GM12801 (cell line): Measurements from ENCODE around the gene HEXIM1.

Experiments
- CTCF ChIP-seq: IDR thresholded peaks from one replicate; pipeline ENCODE4 v1.5.1; 2011; ENCODE audit warnings: control low read depth; ENCODE audit not compliant: insufficient read length; ENCODE audit errors: extremely low read depth

Gene HEXIM1

DNA sequence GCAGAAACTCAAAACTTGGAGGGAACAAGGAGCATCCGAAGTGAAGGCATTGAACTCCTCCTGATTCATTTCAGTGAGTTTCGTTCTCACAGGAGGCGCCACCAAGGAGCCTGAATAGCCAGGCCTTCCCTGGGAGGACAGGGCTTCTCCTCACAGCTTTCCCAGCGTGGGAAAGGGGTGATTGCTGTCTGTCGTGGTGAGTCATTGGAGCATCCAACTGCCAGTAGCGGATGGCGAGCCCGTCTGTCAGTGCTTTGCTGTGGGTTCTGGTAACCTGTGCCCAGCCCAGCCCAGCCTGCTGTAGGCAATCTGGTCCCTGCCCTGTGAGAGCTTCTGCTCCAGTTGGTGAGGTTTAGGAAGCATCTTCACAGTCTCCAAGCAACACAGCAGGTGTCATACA is 44.2 kb upstream of the HEXIM1 start:
- no peak for TF ChIP-seq CTCF

GRCh38 chr17:45104497-45104896 is 43.8 kb upstream of the HEXIM1 start:
- TF ChIP-seq CTCF = no peak

DNA sequence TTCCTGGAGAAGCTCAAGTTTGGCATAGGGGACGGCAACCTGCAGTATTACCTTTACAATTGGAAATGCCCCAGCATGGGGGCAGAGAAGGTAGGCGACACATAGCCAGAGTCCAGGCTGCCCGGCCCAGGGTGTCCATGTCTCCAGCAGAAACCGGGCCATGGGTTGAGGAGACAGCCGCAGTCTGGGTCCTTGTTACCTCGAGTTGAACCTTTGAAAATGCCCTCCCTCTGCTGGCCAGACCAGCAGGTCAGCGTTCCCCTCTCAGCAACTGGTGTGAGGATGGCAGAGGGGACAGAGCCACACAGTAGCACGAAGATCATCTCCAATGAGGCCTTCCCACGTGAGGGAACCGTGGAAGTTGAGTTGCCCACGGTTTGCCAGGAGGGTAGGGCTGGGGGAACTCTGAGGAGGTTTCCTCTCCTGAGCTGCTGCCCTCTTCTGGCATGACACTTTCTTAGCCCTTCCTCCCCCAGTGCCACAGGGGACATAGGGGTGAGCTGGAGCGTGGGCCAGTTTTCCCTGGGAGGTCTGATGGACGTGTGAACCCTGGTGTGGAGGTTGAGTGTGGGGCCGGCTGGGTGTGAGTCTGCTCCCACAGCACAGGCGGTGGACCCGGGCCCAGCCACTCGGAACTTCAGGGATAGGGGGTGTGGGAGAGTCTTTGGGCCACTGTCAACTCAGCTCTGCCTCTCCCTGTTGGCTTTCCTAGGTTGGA is 43.2 kb upstream of the HEXIM1 start:
- no peak for TF ChIP-seq CTCF

DNA sequence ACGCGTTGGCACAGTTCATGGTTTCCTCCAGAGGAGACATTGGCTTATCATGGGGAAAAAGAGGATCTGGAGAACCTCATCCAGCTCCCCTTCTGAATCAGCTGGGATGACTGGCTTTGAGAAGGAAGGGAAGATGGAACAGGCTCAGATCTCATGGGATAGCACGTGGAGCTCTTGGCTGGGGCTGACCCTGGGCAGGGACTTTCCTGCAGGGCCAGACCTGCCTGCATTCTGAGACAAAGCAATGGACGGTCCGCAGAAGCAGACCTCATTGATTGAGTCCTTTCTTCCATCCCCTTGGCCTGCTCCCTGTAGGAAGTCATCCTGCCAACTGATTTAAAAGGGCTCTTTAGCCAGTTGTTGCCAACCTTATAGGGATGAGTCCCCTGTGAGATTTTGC is 42.2 kb upstream of the HEXIM1 start:
- TF ChIP-seq CTCF = no peak

DNA sequence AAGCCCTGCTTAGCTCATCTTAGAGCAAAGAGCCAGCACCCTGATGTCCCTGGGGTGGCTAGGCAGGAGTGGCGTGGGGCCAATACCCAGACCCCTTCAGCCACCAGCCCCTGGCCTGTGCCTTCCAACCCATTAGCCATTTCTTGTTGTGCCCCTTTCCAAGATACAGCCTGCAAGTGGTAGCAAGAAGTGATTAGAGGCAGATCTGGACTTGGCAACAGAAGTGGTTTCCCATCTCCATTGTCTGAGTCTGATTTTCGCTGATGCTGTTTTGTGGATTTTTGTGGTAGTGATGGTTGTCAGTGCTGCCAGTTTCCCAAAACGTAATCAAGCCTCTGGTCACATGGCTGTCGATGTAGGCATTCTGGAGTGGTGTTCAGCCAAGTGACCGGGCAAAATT is 41.7 kb upstream of the HEXIM1 start:
- TF ChIP-seq CTCF = no peak

DNA sequence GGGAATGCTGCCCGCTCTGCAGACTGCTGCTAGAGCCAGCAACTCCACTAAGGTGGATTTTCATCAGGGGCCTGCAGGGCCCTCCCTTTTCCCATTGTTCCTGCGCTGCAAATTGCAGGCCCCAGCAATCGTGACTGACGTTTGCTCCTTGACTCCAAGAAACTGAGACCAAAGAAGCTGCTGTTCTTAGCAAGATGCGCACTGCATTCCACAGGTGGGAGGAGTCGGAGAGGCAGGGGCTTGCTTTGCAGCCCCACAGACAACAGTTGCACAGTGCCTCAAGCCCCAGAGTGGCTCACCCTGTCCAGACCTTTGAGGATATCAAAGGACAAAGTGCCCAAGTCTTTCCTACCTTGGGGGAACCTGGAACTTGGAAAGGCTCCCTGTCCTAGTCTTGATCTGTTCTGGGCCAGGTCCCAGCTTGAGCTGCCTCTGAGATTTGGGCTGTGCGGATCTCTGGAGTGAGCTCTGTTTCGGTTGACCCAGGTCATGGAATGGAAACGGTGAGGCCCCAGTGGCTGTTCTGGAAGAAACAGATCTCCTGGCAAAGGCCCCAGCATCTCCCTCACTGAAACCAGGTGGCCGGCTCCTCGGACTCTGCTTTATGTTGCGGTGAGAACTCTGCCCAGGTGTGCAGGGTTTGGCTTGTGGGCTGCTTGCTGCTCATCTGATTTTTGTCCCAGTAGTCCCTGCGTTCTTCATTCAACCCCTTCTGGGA is 40.8 kb upstream of the HEXIM1 start:
- TF ChIP-seq CTCF = no peak

DNA sequence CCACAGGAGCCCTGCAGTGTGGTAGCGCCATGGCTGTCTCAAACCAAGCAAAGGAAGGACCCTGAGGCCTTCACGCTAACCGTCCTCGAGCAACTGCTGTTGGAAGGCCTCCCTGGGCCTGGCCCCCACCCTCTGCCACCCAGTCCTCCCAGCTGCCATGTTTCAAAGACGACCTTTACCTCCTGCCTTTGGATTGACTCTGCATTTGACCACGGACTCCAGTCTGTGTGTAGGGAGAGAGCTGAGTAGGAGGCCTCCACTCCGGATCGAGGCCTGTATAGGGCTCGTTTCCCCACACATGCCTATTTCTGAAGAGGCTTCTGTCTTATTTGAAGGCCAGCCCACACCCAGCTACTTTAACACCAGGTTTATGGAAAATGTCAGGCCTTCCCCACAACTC is 40.2 kb upstream of the HEXIM1 start:
- TF ChIP-seq CTCF = no peak
